GM12892 (cell line): ENCODE measurements around the gene SF3A2.

Experiments used
- POLR2A ChIP-seq: IDR thresholded peaks from 2 replicates; pipeline ENCODE4 v1.6.1; 2011; ENCODE audit warnings: low read depth, low read length, control low read depth
- POLR2AphosphoS5 ChIP-seq: IDR thresholded peaks from 2 replicates; pipeline ENCODE4 v1.6.1; 2011; ENCODE audit warnings: low read depth, low read length, control low read depth

- TF ChIP-seq POLR2AphosphoS5, result no peak
- TF ChIP-seq POLR2A, result no peak
Observed at GRCh38 chr19:2193807-2194206, 42.8 kb upstream of the SF3A2 start.
